Spleen (tissue), 11 donors: Measurements from ENCODE around the gene DNAJC17. TPM values are rescaled to one million over a fixed set of nuclear protein-coding genes. Genes with fewer than 3 reads are reported as not detected.

Experiments
- DNase-seq: peaks from one replicate; pipeline ENCODE4 v3.0.0-alpha.2; 2020
- H3K27ac ChIP-seq, 8 donors: fragments of 200-600 bp; sonication (generic) in 7 of 8; 1 replicate in 4 of 8; 2 replicates in 4 of 8; pipeline versions ENCODE4 v1.5.0 to v1.8.0; 2016 to 2021; ENCODE audit warnings: inconsistent platforms in 4 of 8, mild to moderate bottlenecking in 4 of 8, moderate library complexity in 1 of 8
- H3K27me3 ChIP-seq, 7 donors: fragments of 200-600 bp; sonication (generic) in 6 of 7; replicated peaks in 1 of 7; 1 replicate in 4 of 7; 2 replicates in 3 of 7; pipeline versions ENCODE4 v1.5.0 to v1.8.0; 2016 to 2021; ENCODE audit warnings: inconsistent platforms in 3 of 7, mild to moderate bottlenecking in 1 of 7
- H3K36me3 ChIP-seq, 6 donors: fragments of 200-600 bp; sonication (generic) in 5 of 6; 1 replicate in 4 of 6; 2 replicates in 2 of 6; pipeline versions ENCODE4 v1.5.0 to v1.8.0; 2016 to 2021; ENCODE audit warnings: inconsistent platforms in 2 of 6
- H3K4me1 ChIP-seq, 6 donors: fragments of 200-600 bp; sonication (generic) in 5 of 6; 1 replicate in 3 of 6; 2 replicates in 3 of 6; pipeline versions ENCODE4 v1.5.0 to v1.8.0; 2016 to 2021; ENCODE audit warnings: inconsistent platforms in 3 of 6
- H3K4me3 ChIP-seq, 8 donors: fragments of 200-600 bp; sonication (generic) in 7 of 8; 1 replicate in 4 of 8; 2 replicates in 4 of 8; pipeline versions ENCODE4 v1.5.0 to v1.8.0; 2016 to 2021; ENCODE audit warnings: inconsistent platforms in 4 of 8, mild to moderate bottlenecking in 4 of 8, moderate library complexity in 2 of 8
- H3K9me3 ChIP-seq, 8 donors: fragments of 200-600 bp; sonication (generic) in 7 of 8; 1 replicate in 4 of 8; 2 replicates in 4 of 8; pipeline versions ENCODE4 v1.5.0 to v1.8.0; 2016 to 2021; ENCODE audit warnings: inconsistent platforms in 4 of 8
- CTCF ChIP-seq, 11 experiments: fragments of 200-600 bp in 7 of 11; fragments of 450-650 bp in 4 of 11; sonication (generic) in 4 of 11; IDR thresholded peaks in 8 of 11; conservative IDR thresholded peaks in 3 of 11; 1 replicate in 7 of 11; 2 replicates in 4 of 11; pipeline versions ENCODE4 v1.4.0 to v1.8.0; 2016 to 2021; ENCODE audit warnings: antibody characterized with exemption in 11 of 11, inconsistent platforms in 4 of 11, mild to moderate bottlenecking in 1 of 11
- POLR2A ChIP-seq, 3 donors: fragments of 450-650 bp; IDR thresholded peaks; one replicate each; pipeline ENCODE4 v1.5.1; 2017; ENCODE audit warnings: antibody characterized with exemption in 3 of 3, mild to moderate bottlenecking in 1 of 3
- POLR2AphosphoS5 ChIP-seq, 3 donors: sonication (generic); formaldehyde crosslinking; IDR thresholded peaks; one replicate each; pipeline ENCODE4 v1.5.1; 2017; ENCODE audit warnings: antibody characterized with exemption in 3 of 3
- WGBS, 5 donors: extraction: QIAGEN DNeasy Blood & Tissue Kit in 3 of 5; methylation state at CpG; one replicate each; pipeline versions ENCODE4 v1.1.5 to v1.1.7; 2013 to 2018; 5-methylcytosine and 5-hydroxymethylcytosine counted together
- intact Hi-C: fragments of 100-400 bp; cut with DNase I; formaldehyde crosslinking; loops from one replicate; pipeline ENCODE4 v1.15.0; 2023; ENCODE audit warnings: low total_unique reads
- polyA plus RNA-seq, 3 donors: library from polyadenylated mRNA; stranded (reverse); fragments of 200-250 nt; gene quantifications; one replicate each; pipeline ENCODE4 v1.2.1, GENCODE V29; 2013
- total RNA-seq, 7 donors: library from RNA; depleted of rRNA in 3 of 7; stranded (reverse); fragments of >200 nt in 3 of 7; fragmentation: NEBNext Ultra II Directional in 4 of 7; extraction: Animal tissue kit (Norgen Biotek cat#: 25700) in 4 of 7; gene quantifications; one replicate each; pipeline versions ENCODE4 v1.1.0 to v1.2.1, GENCODE V29; 2016 to 2021
- donor health status: healthy with polysubstance abuse.
- donor health status: DM: no; HTN: no; CAD: no; lungs with moderate emphysema.
- donor health status: DM: no; HTN: no; CAD: no.
- donor health status: Bipolar disorder and iron deficiency.
- donor health status: healthy.
- donor health status: DM: no; HTN: no; CAD: no.
- donor health status: DM: yes; HTN: yes; CAD: no.

The DNAJC17 gene
- total and polyA plus RNA-seq, 10 donors, result 16.2 to 61.5 (median 44.7) TPM

GRCh38 chr15:40759961-40760360 is 47.3 kb downstream of the DNAJC17 start:
- Histone ChIP-seq H3K4me3 (no peak overlapping the region), H3K9me3 (no peaks in the 10 kb centered on the region), H3K27ac (no peak overlapping the region), H3K36me3 (no peaks in the 10 kb centered on the region), H3K27me3 (no peaks in the 10 kb centered on the region), H3K4me1 (peaks cover 6 to 35% (median 29%) of the 10 kb centered on the region in 6 donors)
- WGBS, 5 donors, result 82 to 92% (median 89%) methylated on average over 4 to 5 of the region's 5 CpGs
- intact Hi-C loops, result no loop called here
- TF ChIP-seq CTCF (IDR thresholded peaks at IDR 0.05 in 8 of 11, conservative IDR thresholded peaks at IDR 0.05 in 3 of 11), result no peak
- no peak for TF ChIP-seq POLR2A (IDR thresholded peaks at IDR 0.05)
- TF ChIP-seq POLR2AphosphoS5 (IDR thresholded peaks at IDR 0.05), result no peak
- no peak for DNase-seq

- TF ChIP-seq POLR2AphosphoS5 (IDR thresholded peaks at IDR 0.05) (no peak), CTCF (IDR thresholded peaks at IDR 0.05 in 8 of 11, conservative IDR thresholded peaks at IDR 0.05 in 3 of 11) (no peak), POLR2A (IDR thresholded peaks at IDR 0.05) (no peak)
These were observed 50.3 kb downstream of the DNAJC17 start for GRCh38 chr15:40756938-40757337.

GRCh38 chr15:40755812-40756208 is 51.5 kb downstream of the DNAJC17 start:
- intact Hi-C loops, result no loop called here
- H3K27ac ChIP-seq, result peak overlapping the region; percentile 78 to 90 (median 84)
- peak overlapping the region in 7 of 8 donors; percentile 82 to 96 (median 87) for H3K4me3 ChIP-seq
- no peaks in the 10 kb centered on the region for H3K9me3 ChIP-seq
- peak; percentile 74 for DNase-seq
- H3K4me1 ChIP-seq, result peaks cover 16 to 43% (median 32%) of the 10 kb centered on the region in 6 donors
- TF ChIP-seq CTCF (IDR thresholded peaks at IDR 0.05 in 8 of 11, conservative IDR thresholded peaks at IDR 0.05 in 3 of 11) (no peak), POLR2A (IDR thresholded peaks at IDR 0.05) (no peak), POLR2AphosphoS5 (IDR thresholded peaks at IDR 0.05) (no peak)
- WGBS, 5 donors, result 65 to 73% (median 72%) methylated on average over 10 of the region's 10 CpGs
- no peaks in the 10 kb centered on the region for H3K27me3 ChIP-seq
- peaks cover 3 to 22% (median 13%) of the 10 kb centered on the region in 6 donors for H3K36me3 ChIP-seq

More at GRCh38 chr15:40756938-40757337, 50.3 kb downstream of the DNAJC17 start:
- DNase-seq, result no peak
- H3K9me3 ChIP-seq, result no peaks in the 10 kb centered on the region
- no peaks in the 10 kb centered on the region for H3K27me3 ChIP-seq
- no peak overlapping the region for H3K27ac ChIP-seq
- intact Hi-C loops, result no loop called here
- no peak overlapping the region for H3K4me3 ChIP-seq
- 42 to 51% (median 47%) methylated on average over 6 of the region's 6 CpGs for WGBS, 5 donors
- peaks cover 0 to 11% (median 2%) of the 10 kb centered on the region in 6 donors for H3K36me3 ChIP-seq
- H3K4me1 ChIP-seq, result peaks cover 16 to 36% (median 30%) of the 10 kb centered on the region in 6 donors

- peak in 8 of 11 experiments; percentile 13 to 52 (median 27) for TF ChIP-seq CTCF (IDR thresholded peaks at IDR 0.05 in 8 of 11, conservative IDR thresholded peaks at IDR 0.05 in 3 of 11)
- peak; percentile 88 to 96 (median 92) for TF ChIP-seq POLR2AphosphoS5 (IDR thresholded peaks at IDR 0.05)
- peak in 1 of 3 donors; percentile 95 for TF ChIP-seq POLR2A (IDR thresholded peaks at IDR 0.05)
- Histone ChIP-seq H3K9me3 (no peaks in the 10 kb centered on the region), H3K4me3 (peak within 1 kb of the TSS; percentile 82 to 96 (median 89)), H3K36me3 (peaks cover 3 to 29% (median 18%) of the 10 kb centered on the region in 6 donors), H3K27ac (peak within 1 kb of the TSS; percentile 78 to 90 (median 84)), H3K4me1 (peaks cover 16 to 43% (median 32%) of the 10 kb centered on the region in 6 donors), H3K27me3 (no peaks in the 10 kb centered on the region)
- 1 to 2% (median 1%) methylated on average over 44 to 66 of the region's 66 CpGs for WGBS, 5 donors
- intact Hi-C loops, result no loop called here
- DNase-seq, result peak; percentile 99
These were observed 52.1 kb downstream of the DNAJC17 start, which contains the start of gene RMDN3 for GRCh38 chr15:40754883-40755811. Gene RMDN3, minus strand, starts transcription at chr15:40755254. Its CDS starts 471 bp downstream, at chr15:40754783.
